Activated effector memory CD4-positive, alpha-beta T cell treated with Interleukin-2 at 50 U/mL for 16 hours (primary cell): ENCODE measurements around the gene SLC38A11.
"Not testable (repeated sequence)": the region's sequence is repeated elsewhere in the genome, so short reads cannot be mapped to it uniquely, and the experiment has no call there.

Experiments used
- DNase-seq: peaks from one replicate; pipeline ENCODE4 v3.0.0-alpha.2; 2020

Gene SLC38A11

DNA sequence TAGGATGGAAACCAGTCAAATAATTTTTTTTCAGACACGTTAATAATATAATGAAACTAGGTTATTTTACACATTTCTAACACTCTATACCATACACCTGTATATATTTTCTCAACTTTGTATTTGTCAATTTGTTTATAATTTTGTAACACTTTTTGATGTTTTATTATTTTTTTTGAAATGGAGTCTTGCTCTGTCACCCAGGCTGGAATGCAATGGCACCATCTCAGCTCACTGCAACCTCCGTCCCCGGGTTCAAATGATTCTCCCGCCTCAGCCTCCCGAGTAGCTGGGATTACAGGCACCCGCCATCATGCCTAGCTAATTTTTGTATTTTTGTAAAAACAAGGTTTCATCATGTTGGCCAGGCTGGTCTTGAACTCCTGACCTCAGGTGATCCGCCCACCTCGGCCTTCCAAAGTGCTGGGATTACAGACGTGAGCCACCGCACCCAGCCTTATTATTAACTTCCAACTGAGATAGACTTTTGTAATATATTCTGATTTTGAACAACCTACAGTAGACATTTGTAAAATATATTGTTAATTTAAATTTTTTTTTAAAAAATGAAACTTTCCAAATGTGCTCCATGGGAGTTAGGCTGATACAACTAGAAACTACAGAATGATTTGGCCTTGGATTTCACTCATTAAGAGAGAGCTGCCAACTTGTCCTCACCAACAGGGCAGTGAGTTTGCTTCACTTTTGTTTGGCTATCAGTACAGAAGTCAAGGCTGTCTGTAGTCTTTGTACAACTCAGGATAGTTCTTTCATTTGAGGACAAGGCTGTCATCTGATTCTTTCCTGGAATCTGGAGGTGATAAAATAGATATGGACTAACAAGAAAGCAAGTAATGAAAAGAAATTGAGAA lies 79.8 kb downstream of the SLC38A11 start:
- no peak for DNase-seq

DNA sequence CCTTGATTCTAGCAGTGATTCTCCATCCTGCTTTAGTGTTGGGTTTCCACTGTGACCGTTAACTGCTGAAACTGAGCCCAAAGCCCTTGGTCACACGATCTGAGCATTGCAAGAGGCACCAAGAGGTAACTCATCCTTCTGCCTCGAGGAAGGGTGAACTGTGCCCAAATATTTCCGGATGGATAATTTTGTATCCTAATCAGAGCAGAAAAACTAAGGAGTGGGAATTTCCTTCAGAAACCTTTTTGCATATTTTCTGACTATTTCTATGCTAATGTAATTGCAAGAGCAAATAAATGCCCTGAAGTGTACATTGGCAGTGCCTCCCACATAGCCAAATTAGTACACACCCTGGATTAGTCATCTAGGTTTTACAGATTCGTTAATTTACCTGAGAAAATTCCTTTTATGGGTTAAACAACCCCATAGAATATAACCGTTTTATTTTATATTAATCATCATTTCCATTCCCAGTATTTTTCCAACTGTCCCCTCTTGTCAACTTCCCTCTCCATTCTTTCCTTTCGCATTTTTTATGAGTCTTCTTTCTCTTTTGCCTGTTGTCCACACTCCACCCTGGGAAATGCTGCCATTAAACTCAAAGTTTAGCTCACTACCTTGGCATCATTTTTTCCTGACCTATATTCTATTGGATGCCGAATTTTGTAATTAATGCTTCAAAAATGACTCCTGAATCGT lies 82.0 kb downstream of the SLC38A11 start:
- DNase-seq, result no peak

- no peak for DNase-seq
Measured at GRCh38 chr2:164871404-164871803, 83.9 kb downstream of the SLC38A11 start.

DNA sequence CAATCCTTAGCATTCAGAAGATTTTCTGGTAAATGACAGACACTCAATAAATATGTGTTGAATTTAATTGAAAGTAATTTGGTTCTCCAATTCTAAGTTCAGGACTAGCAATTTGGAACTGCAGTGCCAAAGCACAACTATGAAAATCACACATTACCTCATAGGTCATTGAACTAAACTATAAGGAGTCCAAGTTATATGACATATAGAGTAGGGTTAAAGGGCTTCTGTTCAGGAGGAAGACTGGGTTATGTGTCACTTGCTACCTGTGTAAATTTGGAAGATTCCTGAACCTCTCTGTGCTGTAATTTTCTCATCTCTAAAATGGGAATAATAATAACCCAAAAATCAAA lies 85.9 kb downstream of the SLC38A11 start:
- DNase-seq, result no peak

- DNase-seq, result no peak
Measured at GRCh38 chr2:164868563-164869419, 86.5 kb downstream of the SLC38A11 start.

GRCh38 chr2:164867779-164868397 lies 87.4 kb downstream of the SLC38A11 start:
- DNase-seq, result no peak

- DNase-seq, result not testable (repeated sequence)
Measured at GRCh38 chr2:164866381-164866780, 88.9 kb downstream of the SLC38A11 start.

DNA sequence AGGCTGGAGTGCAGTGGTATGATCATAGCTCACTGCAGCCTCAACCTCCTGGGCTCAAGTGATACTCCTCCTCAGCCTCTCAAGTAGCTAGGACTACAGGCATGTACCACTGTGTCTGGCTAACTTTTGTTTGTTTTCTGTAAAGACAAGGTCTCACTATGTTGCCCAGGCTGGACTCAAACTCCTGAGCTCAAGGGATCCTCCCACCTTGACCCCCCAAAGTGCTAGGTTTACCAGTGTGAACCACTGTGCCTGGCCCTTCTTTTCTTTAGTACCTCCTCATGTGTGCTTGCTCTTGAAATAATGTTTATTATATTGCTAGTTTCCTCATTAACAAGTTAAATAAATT lies 94.7 kb downstream of the SLC38A11 start:
- no peak for DNase-seq

DNA sequence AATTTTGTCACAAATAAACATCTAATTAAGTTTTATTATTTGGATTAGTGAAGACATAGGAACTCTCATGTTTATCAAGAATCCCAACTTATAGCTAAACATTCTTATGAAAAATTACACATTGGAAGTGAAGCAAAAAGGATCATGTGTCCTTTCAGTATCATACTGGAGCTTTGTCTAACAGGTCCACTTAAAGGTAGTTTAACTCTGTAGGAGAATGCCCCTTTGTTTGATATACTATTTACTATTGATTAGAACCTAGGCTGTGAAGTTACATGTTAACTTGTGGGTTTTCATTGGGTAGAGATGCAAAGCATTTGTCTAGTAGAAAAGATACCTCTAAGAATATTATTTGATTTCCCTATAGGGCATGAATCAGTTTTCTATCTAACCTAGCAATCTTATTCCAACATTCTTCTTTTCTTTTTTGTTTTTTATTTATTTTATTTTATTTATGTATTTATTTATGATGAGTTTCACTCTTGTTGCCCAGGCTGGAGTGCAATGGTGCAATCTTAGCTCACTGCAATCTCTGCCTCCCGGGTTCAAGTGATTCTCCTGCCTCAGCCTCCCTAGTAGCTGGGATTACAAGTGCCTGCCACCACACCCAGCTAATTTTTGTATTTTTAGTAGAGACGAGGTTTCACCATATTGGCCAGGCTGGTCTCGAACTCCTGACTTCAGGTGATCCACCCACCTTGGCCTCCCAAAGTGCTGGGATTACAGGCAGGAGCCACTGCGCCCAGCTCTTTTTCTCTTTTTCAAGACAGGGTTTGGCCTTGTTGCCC lies 95.2 kb downstream of the SLC38A11 start:
- DNase-seq, result not testable (repeated sequence)

DNA sequence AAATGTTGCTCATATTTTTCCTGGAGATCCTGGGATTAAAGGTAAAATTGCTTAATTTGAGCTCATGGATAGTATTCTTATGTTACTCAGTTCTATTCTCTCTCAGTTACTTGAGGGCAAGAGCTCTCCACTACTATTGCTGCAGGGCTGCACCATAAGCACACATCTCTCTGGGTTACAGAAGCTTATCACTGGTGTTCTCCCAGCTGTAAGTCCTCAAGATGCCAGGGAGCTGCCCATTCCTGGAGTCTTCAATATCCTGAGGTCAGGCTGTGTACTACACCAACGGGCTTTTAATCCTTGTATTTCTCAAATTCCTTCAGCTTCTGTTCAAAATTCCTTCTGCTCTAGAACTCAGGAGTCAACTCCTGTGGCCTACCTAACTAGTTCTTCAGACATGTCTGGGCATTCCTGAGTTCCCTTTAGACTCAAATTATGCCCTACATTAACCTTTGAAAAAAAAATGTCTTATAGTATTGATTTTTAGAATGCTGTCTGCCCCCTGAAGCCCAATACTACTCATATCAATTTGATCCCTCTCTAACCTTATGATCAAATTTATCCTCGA lies 96.0 kb downstream of the SLC38A11 start:
- no peak for DNase-seq

GRCh38 chr2:164852086-164852485 lies 103.2 kb downstream of the SLC38A11 start:
- no peak for DNase-seq

DNA sequence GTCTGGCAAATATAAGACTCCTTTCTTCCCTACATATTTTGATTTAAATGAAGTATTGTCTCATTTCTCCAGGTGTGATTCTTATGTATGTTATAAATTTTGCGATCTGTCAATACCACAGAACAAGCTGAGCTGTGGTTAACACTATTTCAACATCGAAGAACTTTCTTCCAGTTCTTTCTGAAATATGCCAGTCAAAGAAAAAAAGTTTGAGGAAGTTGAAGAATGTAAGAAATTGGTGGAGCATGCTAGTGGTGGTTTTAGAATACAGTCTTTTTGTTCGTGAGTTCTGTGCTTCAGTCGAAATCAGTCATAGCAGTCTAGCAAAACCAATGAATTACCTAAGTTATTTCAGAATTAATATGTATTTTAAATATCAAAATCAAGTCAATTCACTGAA lies 105.1 kb downstream of the SLC38A11 start:
- no peak for DNase-seq

DNA sequence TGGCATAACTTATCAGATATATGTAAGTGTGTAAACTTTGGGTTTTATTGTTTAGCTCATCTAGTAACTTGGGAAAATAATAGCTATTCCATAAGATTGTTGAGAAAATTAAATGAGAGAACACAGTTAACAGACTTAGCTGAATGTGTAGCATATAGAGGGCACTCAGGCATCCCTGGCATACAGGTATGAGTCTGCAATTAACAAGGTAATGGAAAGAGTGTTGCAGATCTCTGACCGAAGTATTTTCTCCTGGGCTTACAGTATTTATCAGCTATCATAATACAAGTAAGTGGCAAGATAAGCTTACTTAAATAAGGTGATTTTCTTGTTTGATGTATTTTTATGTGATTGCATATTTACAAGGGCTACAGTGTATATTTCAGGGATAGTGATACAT lies 105.8 kb downstream of the SLC38A11 start:
- DNase-seq, result no peak

- DNase-seq, result no peak
Measured at GRCh38 chr2:164847981-164848741, 107.2 kb downstream of the SLC38A11 start.

- no peak for DNase-seq
Measured at GRCh38 chr2:164847291-164847690, 108.0 kb downstream of the SLC38A11 start.

- DNase-seq, result no peak
Measured at GRCh38 chr2:164846276-164846675, 109.0 kb downstream of the SLC38A11 start.
